Globus pallidus (tissue), 1 donor: Measurements from ENCODE around the gene TSPEAR.
"Not testable (repeated sequence)": the region's sequence is repeated elsewhere in the genome, so short reads cannot be mapped to it uniquely, and the experiment has no call there.

Experiments
- DNase-seq: peaks from one replicate; pipeline ENCODE4 v3.0.0-alpha.2; 2015; ENCODE audit warnings: low spot score

TSPEAR gene

GRCh38 chr21:44650973-44651675 is 60.2 kb downstream of the TSPEAR start:
- no peak for DNase-seq

GRCh38 chr21:44650265-44650972 is 61.0 kb downstream of the TSPEAR start:
- DNase-seq, result no peak

- no peak for DNase-seq
Measured at GRCh38 chr21:44649521-44650100, 61.8 kb downstream of the TSPEAR start.

GRCh38 chr21:44648557-44649311 is 62.6 kb downstream of the TSPEAR start:
- DNase-seq, result no peak

GRCh38 chr21:44647222-44647552 is 64.2 kb downstream of the TSPEAR start:
- no peak for DNase-seq

GRCh38 chr21:44646366-44647221 is 64.8 kb downstream of the TSPEAR start, which contains the start of gene KRTAP10-11:
KRTAP10-11 (plus strand) TSS chr21:44646414; CDS start chr21:44646459, 45 bp downstream.
- DNase-seq, result not testable (repeated sequence)

GRCh38 chr21:44644878-44645277 is 66.5 kb downstream of the TSPEAR start:
- DNase-seq, result no peak

GRCh38 chr21:44643741-44644310 is 67.5 kb downstream of the TSPEAR start:
- no peak for DNase-seq

- DNase-seq, result no peak
Measured at GRCh38 chr21:44640761-44641160, 70.6 kb downstream of the TSPEAR start.

- DNase-seq, result no peak
Measured at GRCh38 chr21:44639331-44639655, 72.1 kb downstream of the TSPEAR start.

GRCh38 chr21:44638506-44639330 is 72.7 kb downstream of the TSPEAR start:
- DNase-seq, result not testable (repeated sequence)

GRCh38 chr21:44637851-44638348 is 73.5 kb downstream of the TSPEAR start:
- DNase-seq, result not testable (repeated sequence)

- no peak for DNase-seq
Measured at GRCh38 chr21:44637018-44637850, 74.1 kb downstream of the TSPEAR start, which contains the start of gene KRTAP10-10. KRTAP10-10 (plus strand) TSS chr21:44637356; CDS start chr21:44637418, 62 bp downstream.

- no peak for DNase-seq
Measured at GRCh38 chr21:44636209-44637017, 75.0 kb downstream of the TSPEAR start.

GRCh38 chr21:44632067-44632466 is 79.3 kb downstream of the TSPEAR start:
- DNase-seq, result no peak

GRCh38 chr21:44630440-44630839 is 80.9 kb downstream of the TSPEAR start:
- DNase-seq, result no peak

- no peak for DNase-seq
Measured at GRCh38 chr21:44628707-44629391, 82.5 kb downstream of the TSPEAR start.

GRCh38 chr21:44627831-44628233 is 83.5 kb downstream of the TSPEAR start:
- DNase-seq, result not testable (repeated sequence)
